GM10266 (cell line): ENCODE measurements around the gene FGFRL1.

Experiments
- DNase-seq: peaks from one replicate; pipeline ENCODE4 v3.0.0; 2012; ENCODE audit errors: extremely low spot score
- TF ChIP-seq, protein P1 (sequence below): IDR thresholded peaks from 2 replicates; pipeline ENCODE4 v1.5.1; 2012; ENCODE audit warnings: mild to moderate bottlenecking, low read depth; ENCODE audit not compliant: control insufficient read depth, insufficient read depth; ENCODE audit errors: missing control alignments

FGFRL1 gene

DNA sequence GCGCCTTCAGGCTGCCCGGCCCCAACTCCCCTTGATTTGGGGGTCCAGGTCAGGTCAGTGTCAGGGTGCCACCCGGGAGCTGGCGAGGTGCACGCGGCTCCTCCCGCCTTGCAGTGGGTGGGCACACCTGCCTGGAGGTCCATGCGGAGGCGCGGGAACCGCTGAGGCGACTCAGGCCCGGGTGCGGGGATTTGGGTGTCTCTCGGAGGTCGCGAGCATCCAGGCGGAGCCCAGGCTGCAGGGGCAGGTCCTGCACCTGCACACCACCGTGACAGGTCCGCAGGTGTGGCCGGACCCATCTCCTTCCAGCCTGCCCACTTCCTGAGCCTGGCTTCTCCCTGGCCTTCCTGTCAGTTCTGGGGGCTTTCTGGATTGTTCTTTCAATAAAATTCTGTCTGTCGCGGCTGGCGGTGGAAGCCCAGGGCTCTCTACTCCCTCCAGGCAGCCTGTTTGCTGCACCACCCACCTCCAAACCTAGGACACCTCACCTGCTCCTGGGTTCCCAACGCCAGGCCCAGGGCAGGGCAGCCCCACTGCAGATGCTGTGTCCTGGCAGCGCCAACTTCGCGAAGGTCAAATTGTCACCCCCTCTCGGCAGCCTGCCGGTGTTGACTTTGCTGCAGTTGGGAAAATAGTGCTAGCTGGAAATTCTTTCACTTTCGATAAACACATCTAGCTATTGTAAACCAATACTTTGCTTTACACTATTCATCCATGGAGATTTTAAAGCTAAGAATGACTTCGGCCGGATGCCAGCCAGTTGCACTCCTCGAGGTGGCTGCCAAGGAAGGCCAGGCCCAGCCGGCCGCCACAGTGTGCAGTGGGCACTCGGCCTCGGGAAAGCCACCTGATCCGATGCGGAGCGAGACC lies 35.9 kb downstream of the FGFRL1 start:
- no peak for DNase-seq

GRCh38 chr4:1047976-1048772 lies 36.7 kb downstream of the FGFRL1 start:
- TF ChIP-seq, protein P1, sequence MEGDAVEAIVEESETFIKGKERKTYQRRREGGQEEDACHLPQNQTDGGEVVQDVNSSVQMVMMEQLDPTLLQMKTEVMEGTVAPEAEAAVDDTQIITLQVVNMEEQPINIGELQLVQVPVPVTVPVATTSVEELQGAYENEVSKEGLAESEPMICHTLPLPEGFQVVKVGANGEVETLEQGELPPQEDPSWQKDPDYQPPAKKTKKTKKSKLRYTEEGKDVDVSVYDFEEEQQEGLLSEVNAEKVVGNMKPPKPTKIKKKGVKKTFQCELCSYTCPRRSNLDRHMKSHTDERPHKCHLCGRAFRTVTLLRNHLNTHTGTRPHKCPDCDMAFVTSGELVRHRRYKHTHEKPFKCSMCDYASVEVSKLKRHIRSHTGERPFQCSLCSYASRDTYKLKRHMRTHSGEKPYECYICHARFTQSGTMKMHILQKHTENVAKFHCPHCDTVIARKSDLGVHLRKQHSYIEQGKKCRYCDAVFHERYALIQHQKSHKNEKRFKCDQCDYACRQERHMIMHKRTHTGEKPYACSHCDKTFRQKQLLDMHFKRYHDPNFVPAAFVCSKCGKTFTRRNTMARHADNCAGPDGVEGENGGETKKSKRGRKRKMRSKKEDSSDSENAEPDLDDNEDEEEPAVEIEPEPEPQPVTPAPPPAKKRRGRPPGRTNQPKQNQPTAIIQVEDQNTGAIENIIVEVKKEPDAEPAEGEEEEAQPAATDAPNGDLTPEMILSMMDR: no peak
- DNase-seq: no peak

More for the DNA sequence above, 35.9 kb downstream of the FGFRL1 start:
- TF ChIP-seq, protein P1: no peak

GRCh38 chr4:1048773-1049590 lies 37.6 kb downstream of the FGFRL1 start:
- TF ChIP-seq, protein P1: no peak
- DNase-seq: no peak

DNA sequence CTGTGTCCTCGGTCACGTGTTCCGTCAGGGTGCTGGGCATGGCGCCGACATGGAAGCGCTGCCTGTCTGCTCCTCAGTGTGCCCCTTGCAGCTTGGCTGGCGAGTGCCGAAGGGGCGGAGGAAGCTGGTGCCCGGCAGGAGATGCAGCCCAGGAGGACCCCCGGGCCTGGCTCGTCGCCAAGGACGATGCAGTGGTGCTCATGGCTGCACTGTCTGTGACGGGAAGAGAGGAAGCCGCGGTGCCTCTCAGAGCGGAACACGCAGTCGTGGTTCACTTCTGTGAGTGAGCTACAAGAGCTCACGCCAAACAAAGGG lies 38.1 kb downstream of the FGFRL1 start:
- no peak for DNase-seq
- TF ChIP-seq, protein P1: no peak

DNA sequence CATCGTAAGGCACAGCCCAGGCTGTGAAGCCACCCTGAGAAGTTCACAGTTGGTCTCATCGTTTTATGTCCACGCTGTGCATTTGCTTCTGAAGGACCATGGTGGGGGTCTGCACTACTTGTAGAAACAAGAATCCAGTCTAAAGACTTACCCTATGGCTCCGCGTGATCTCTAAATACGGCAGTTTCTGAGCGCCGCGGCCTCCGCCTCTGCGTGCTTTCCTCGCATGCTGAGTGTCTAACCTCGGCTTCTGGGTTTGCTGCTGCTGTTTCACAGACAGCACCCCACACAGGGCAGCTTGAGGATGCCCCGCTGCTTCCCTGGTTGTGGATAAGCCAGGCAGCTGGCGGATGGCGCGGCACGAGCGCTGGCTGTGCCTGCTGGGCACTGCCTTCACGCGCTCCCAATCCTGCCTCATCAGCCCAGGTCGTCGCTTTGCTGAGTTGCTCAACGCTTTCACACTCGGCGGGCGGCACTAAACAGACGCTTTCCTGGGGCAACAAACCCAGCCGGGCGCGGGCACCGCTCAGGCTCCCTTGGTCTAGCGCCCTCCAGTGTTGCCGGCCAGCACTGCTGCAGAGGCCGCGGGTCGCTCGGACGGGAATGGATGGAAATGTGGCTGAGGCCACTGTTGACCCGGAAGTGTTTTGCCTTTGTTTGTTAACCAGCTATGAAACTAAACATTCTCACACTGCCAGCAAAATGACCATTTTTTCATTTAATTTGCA lies 39.2 kb downstream of the FGFRL1 start:
- DNase-seq: no peak
- TF ChIP-seq, protein P1: peak; percentile 4

DNA sequence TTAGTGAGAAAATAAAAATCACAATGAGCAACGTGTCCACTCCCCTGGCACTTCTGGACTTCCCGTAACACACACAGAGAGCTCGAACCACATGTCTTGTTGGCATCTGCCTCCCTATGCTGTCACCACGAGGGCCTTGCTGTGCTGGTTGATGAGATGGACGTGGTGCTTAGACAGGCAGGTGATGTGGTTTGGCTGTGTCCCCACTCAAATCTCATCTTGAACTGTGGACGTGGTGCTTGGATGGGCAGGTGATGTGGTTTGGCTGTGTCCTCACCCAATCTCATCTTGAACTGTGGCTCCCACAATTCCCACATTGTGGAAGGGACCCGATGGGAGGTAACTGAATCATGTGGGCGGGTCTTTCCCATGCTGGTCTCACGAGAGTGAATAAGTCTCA lies 40.0 kb downstream of the FGFRL1 start:
- TF ChIP-seq, protein P1: no peak
- no peak for DNase-seq
